Liver (tissue), 9 donors: ENCODE results near the gene STK32C. TPM values are rescaled to one million over a fixed set of nuclear protein-coding genes. Genes with fewer than 3 reads are reported as not detected.

Source experiments
- DNase-seq: peaks from one replicate; pipeline ENCODE4 v3.0.0-alpha.2; 2017; ENCODE audit warnings: low spot score
- H3K27ac ChIP-seq, 2 donors: one replicate each; pipeline ENCODE4 v1.7.0; 2013; ENCODE audit warnings: inconsistent platforms in 2 of 2, low read length in 2 of 2, control low read depth in 1 of 2, low read depth in 1 of 2, mild to moderate bottlenecking in 1 of 2
- H3K27me3 ChIP-seq, 4 donors: one replicate each; pipeline versions ENCODE4 v1.6.1 to v1.7.0; 2013; ENCODE audit warnings: low read length in 3 of 4, inconsistent platforms in 1 of 4, mild to moderate bottlenecking in 1 of 4, moderate library complexity in 1 of 4; ENCODE audit not compliant: control insufficient read depth in 4 of 4, insufficient read depth in 4 of 4
- H3K36me3 ChIP-seq, 4 donors: one replicate each; pipeline versions ENCODE4 v1.6.1 to v1.7.0; 2013; ENCODE audit warnings: low read length in 3 of 4, mild to moderate bottlenecking in 3 of 4, low read depth in 1 of 4, moderate library complexity in 1 of 4; ENCODE audit not compliant: control insufficient read depth in 4 of 4, insufficient read depth in 3 of 4
- H3K4me1 ChIP-seq, 4 donors: one replicate each; pipeline versions ENCODE4 v1.6.1 to v1.7.0; 2013; ENCODE audit warnings: low read length in 3 of 4, mild to moderate bottlenecking in 3 of 4, moderate library complexity in 1 of 4; ENCODE audit not compliant: control insufficient read depth in 4 of 4, insufficient read depth in 4 of 4
- H3K4me3 ChIP-seq, 3 donors: one replicate each; pipeline versions ENCODE4 v1.6.1 to v1.7.0; 2013; ENCODE audit warnings: low read length in 3 of 3, control low read depth in 1 of 3, low read depth in 1 of 3, mild to moderate bottlenecking in 1 of 3
- H3K9ac ChIP-seq, 2 donors: one replicate each; pipeline ENCODE4 v1.7.0; 2013; ENCODE audit warnings: low read length in 2 of 2, mild to moderate bottlenecking in 2 of 2, moderate library complexity in 2 of 2, control low read depth in 1 of 2, low read depth in 1 of 2
- H3K9me3 ChIP-seq, 4 donors: one replicate each; pipeline versions ENCODE4 v1.6.1 to v1.7.0; 2013; ENCODE audit warnings: low read length in 3 of 4; ENCODE audit not compliant: control insufficient read depth in 4 of 4
- ATF3 ChIP-seq: IDR thresholded peaks from 2 replicates; pipeline ENCODE4 v1.6.1; 2016; ENCODE audit warnings: antibody characterized with exemption
- CTCF ChIP-seq: fragments of 150-350 bp; IDR thresholded peaks from 2 replicates; pipeline ENCODE4 v1.5.1; 2017; ENCODE audit warnings: improper control_type of control experiment, low read depth, low read length; ENCODE audit not compliant: missing input control
- EGR1 ChIP-seq, 2 donors: IDR thresholded peaks; 2 replicates each; pipeline ENCODE4 v1.6.1; 2016 to 2018; ENCODE audit warnings: antibody characterized with exemption in 2 of 2, low read depth in 2 of 2
- FOXA1 ChIP-seq: IDR thresholded peaks from 2 replicates; pipeline ENCODE4 v1.6.1; 2016; ENCODE audit warnings: antibody characterized with exemption
- FOXA2 ChIP-seq: IDR thresholded peaks from 2 replicates; pipeline ENCODE4 v1.6.1; 2016; ENCODE audit warnings: antibody characterized with exemption
- GABPA ChIP-seq, 2 donors: IDR thresholded peaks in 1 of 2; conservative IDR thresholded peaks in 1 of 2; 2 replicates each; pipeline ENCODE4 v1.6.1; 2016; ENCODE audit warnings: antibody characterized with exemption in 2 of 2, mild to moderate bottlenecking in 1 of 2, moderate library complexity in 1 of 2
- HNF4A ChIP-seq, 2 donors: conservative IDR thresholded peaks; 2 replicates each; pipeline ENCODE4 v1.6.1; 2016; ENCODE audit warnings: antibody characterized with exemption in 2 of 2, mild to moderate bottlenecking in 2 of 2
- HNF4G ChIP-seq: IDR thresholded peaks from 2 replicates; pipeline ENCODE4 v1.6.1; 2016; ENCODE audit warnings: antibody characterized with exemption
- JUND ChIP-seq, 2 donors: IDR thresholded peaks; 2 replicates each; pipeline ENCODE4 v1.6.1; 2016; ENCODE audit warnings: antibody characterized with exemption in 2 of 2
- MAX ChIP-seq: IDR thresholded peaks from 2 replicates; pipeline ENCODE4 v1.6.1; 2016; ENCODE audit warnings: antibody characterized with exemption
- NR2F2 ChIP-seq: IDR thresholded peaks from 2 replicates; pipeline ENCODE4 v1.6.1; 2016; ENCODE audit warnings: antibody characterized with exemption
- RAD21 ChIP-seq, 2 donors: IDR thresholded peaks; 2 replicates each; pipeline ENCODE4 v1.6.1; 2016; ENCODE audit warnings: antibody characterized with exemption in 2 of 2, mild to moderate bottlenecking in 2 of 2
- REST ChIP-seq: IDR thresholded peaks from 2 replicates; pipeline ENCODE4 v1.6.1; 2016; ENCODE audit warnings: antibody characterized with exemption, mild to moderate bottlenecking
- RXRA ChIP-seq, 2 donors: IDR thresholded peaks; 2 replicates each; pipeline ENCODE4 v1.6.1; 2017 to 2018; ENCODE audit warnings: antibody characterized with exemption in 2 of 2, mild to moderate bottlenecking in 1 of 2
- SP1 ChIP-seq: IDR thresholded peaks from 2 replicates; pipeline ENCODE4 v1.6.1; 2018; ENCODE audit warnings: antibody characterized with exemption, mild to moderate bottlenecking
- TAF1 ChIP-seq: conservative IDR thresholded peaks from 2 replicates; pipeline ENCODE4 v1.6.1; 2016; ENCODE audit warnings: antibody characterized with exemption, mild to moderate bottlenecking
- YY1 ChIP-seq: IDR thresholded peaks from 2 replicates; pipeline ENCODE4 v1.6.1; 2016; ENCODE audit warnings: antibody characterized with exemption, mild to moderate bottlenecking
- ZBTB33 ChIP-seq: IDR thresholded peaks from 2 replicates; pipeline ENCODE4 v1.6.1; 2016; ENCODE audit warnings: antibody characterized with exemption
- WGBS: extraction: QIAGEN DNeasy Blood & Tissue Kit; methylation state at CpG from one replicate; pipeline ENCODE4 v1.1.7; 2013; 5-methylcytosine and 5-hydroxymethylcytosine counted together
- polyA plus RNA-seq, 2 donors: library from polyadenylated mRNA; stranded (reverse) in 1 of 2; unstranded in 1 of 2; fragments of 200-250 nt in 1 of 2; fragments of >200 nt in 1 of 2; fragmentation: Nextera tagmentation in 1 of 2; extraction: Ambion mirVana in 1 of 2; gene quantifications; one replicate each; pipeline versions ENCODE4 v1.2.1 to v1.2.3, GENCODE V29; 2013 to 2015
- total RNA-seq, 2 donors: library from RNA; depleted of rRNA; stranded (reverse); fragments of >200 nt; gene quantifications; one replicate each; pipeline ENCODE4 v1.2.3, GENCODE V29; 2014
- donor health status: healthy.
- donor health status: healthy.
- donor health status: healthy.
- donor health status: healthy.
- donor health status: healthy.

STK32C gene
- total and polyA plus RNA-seq, 4 donors, result 1.8 to 4.6 (median 2.2) TPM

GRCh38 chr10:132180736-132181135, 127.0 kb downstream of the STK32C start:
- Histone ChIP-seq H3K4me3 (no peak overlapping the region), H3K4me1 (peaks cover 3 to 12% (median 6%) of the 10 kb centered on the region in 4 donors), H3K9ac (no peak overlapping the region), H3K36me3 (no peaks in the 10 kb centered on the region), H3K27me3 (peaks cover 0 to 9% (median 8%) of the 10 kb centered on the region in 4 donors), H3K27ac (no peak overlapping the region), H3K9me3 (no peaks in the 10 kb centered on the region)
- no peak for TF ChIP-seq SP1
- TF ChIP-seq FOXA2, result no peak
- TF ChIP-seq RXRA (IDR thresholded peaks at IDR 0.05), result no peak
- no peak for TF ChIP-seq HNF4A (conservative IDR thresholded peaks at IDR 0.05)
- no peak for TF ChIP-seq RAD21 (IDR thresholded peaks at IDR 0.05)
- no peak for TF ChIP-seq HNF4G
- no peak for TF ChIP-seq ZBTB33
- TF ChIP-seq REST, result no peak
- TF ChIP-seq MAX, result no peak
- no peak for TF ChIP-seq TAF1
- TF ChIP-seq JUND (IDR thresholded peaks at IDR 0.05), result no peak
- TF ChIP-seq YY1, result no peak
- TF ChIP-seq CTCF, result no peak
- no peak for TF ChIP-seq FOXA1
- TF ChIP-seq GABPA (IDR thresholded peaks at IDR 0.05 in 1 of 2, conservative IDR thresholded peaks at IDR 0.05 in 1 of 2), result no peak
- no peak for TF ChIP-seq EGR1 (IDR thresholded peaks at IDR 0.05; ENCODE audit: low read depth in 2 of 2)
- TF ChIP-seq NR2F2, result no peak
- no peak for TF ChIP-seq ATF3
- DNase-seq, result no peak
- WGBS, result 69% methylated on average over 14 of the region's 14 CpGs
